Measurements from ENCODE around the gene KIAA0232.
"Not testable (repeated sequence)": the region's sequence is repeated elsewhere in the genome, so short reads cannot be mapped to it uniquely, and the experiment has no call there.

Gene KIAA0232

DNA sequence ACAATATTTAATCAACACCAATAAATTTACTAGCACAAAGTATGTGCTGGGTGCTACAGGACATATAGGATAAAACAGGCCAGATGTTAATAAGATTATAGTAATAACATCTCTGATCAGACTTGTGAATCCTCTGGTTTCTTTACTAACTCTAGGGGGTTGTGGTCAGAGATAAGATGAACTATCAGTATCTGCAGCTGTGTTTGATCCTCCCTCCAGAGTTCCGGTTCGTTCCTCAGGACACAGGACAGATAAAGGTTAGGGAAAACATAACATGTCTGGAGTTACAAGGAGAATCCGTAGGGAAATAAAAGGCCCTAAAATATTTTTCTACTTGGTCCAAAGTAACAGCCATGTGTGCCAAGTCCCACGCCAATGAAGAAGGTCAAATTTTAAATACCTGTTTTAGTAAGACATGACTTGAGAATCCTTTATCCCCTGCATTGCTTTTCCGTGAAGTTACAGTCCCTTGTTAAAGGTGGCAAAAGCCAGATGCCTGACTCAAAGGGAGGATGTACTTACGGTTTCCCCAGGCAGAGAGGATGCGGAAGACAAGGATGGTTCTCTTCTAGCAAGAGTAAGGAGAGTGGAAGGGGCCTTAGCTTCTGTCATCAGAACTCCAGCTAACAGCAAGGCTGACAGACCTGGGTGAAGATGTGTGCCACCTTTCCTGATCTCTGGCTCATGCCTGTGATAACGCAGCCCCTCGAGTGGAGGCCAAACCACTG is 44.4 kb downstream of the KIAA0232 start:
- TF ChIP-seq FOXA1 (IDR thresholded peaks at IDR 0.05) (no peak), CTBP1 (IDR thresholded peaks at IDR 0.05; ENCODE audit: borderline replicate concordance) (no peak), ARNT (IDR thresholded peaks at IDR 0.05) (no peak), SP1 (IDR thresholded peaks at IDR 0.05) (no peak), FOXK2 (IDR thresholded peaks at IDR 0.05) (no peak)
- TF ChIP-seq, protein P1, sequence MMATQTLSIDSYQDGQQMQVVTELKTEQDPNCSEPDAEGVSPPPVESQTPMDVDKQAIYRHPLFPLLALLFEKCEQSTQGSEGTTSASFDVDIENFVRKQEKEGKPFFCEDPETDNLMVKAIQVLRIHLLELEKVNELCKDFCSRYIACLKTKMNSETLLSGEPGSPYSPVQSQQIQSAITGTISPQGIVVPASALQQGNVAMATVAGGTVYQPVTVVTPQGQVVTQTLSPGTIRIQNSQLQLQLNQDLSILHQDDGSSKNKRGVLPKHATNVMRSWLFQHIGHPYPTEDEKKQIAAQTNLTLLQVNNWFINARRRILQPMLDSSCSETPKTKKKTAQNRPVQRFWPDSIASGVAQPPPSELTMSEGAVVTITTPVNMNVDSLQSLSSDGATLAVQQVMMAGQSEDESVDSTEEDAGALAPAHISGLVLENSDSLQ (IDR thresholded peaks at IDR 0.05): no peak
- DNase-seq (ENCODE audit: extremely low spot score): no peak
- POLR2A ChIA-PET: interaction anchor here (0.7 to 0.8 kb wide), 2 partner anchors 16 to 20 kb away, joined by 3 read pairs; no protein-coding TSS in a partner anchor
- CTCF ChIA-PET: no interaction called here

DNA sequence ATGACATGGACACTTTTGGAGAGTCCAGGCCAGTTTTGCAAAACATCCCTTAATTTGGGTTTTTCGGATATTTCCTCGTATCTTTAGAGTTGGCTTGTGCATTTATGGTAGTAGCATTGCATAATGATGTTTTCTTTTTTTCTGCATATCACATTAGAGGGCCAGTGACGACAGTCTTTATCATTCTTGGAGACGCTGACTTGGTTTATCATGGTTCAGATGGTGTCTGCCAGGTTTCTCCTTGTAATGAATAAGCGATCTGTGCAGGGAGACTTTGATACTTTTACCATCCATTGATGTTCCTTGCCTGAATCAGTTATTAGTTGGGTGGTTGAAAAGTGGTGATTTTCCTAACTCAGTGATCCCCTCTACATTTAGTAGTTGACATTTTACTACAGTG is 46.6 kb downstream of the KIAA0232 start:
- TF ChIP-seq FOXK2 (IDR thresholded peaks at IDR 0.05) (no peak), FOXA1 (IDR thresholded peaks at IDR 0.05) (no peak), TARDBP (IDR thresholded peaks at IDR 0.05) (no peak), BHLHE40 (IDR thresholded peaks at IDR 0.05; ENCODE audit: borderline replicate concordance) (no peak)
- POLR2A ChIA-PET: no interaction called here
- CTCF ChIA-PET: interaction anchor here (0.8 kb wide), 1 partner anchor 44 kb away, joined by 3 read pairs; no protein-coding TSS in a partner anchor
- DNase-seq (ENCODE audit: extremely low spot score): no peak

- POLR2A ChIA-PET: no interaction called here
- DNase-seq (ENCODE audit: extremely low spot score): no peak
- CTCF ChIA-PET: no interaction called here
- TF ChIP-seq ARNT (IDR thresholded peaks at IDR 0.05) (no peak), NFRKB (IDR thresholded peaks at IDR 0.05) (no peak), TARDBP (IDR thresholded peaks at IDR 0.05) (no peak), LEF1 (IDR thresholded peaks at IDR 0.05; ENCODE audit: borderline replicate concordance) (no peak), CTBP1 (IDR thresholded peaks at IDR 0.05; ENCODE audit: borderline replicate concordance) (no peak), BHLHE40 (IDR thresholded peaks at IDR 0.05; ENCODE audit: borderline replicate concordance) (no peak), ELF4 (IDR thresholded peaks at IDR 0.05) (no peak)
- TF ChIP-seq, protein P1 (IDR thresholded peaks at IDR 0.05): no peak
Measured at GRCh38 chr4:6834867-6835266, 52.3 kb downstream of the KIAA0232 start.

- POLR2A ChIA-PET: not testable (repeated sequence)
Measured at GRCh38 chr4:6835616-6836015, 53.1 kb downstream of the KIAA0232 start.

GRCh38 chr4:6837106-6837505 is 54.6 kb downstream of the KIAA0232 start:
- DNase-seq (ENCODE audit: extremely low spot score); POLR2A ChIA-PET; CTCF ChIA-PET: not testable (repeated sequence)

More at GRCh38 chr4:6835616-6836015, 53.1 kb downstream of the KIAA0232 start:
- DNase-seq (ENCODE audit: extremely low spot score); CTCF ChIA-PET: not testable (repeated sequence)

GRCh38 chr4:6839579-6839978 is 57.1 kb downstream of the KIAA0232 start:
- DNase-seq (ENCODE audit: extremely low spot score): no peak
- no peak for TF ChIP-seq FOXM1 (IDR thresholded peaks at IDR 0.05; ENCODE audit: borderline replicate concordance)
- TF ChIP-seq HDGF (IDR thresholded peaks at IDR 0.05; ENCODE audit: borderline replicate concordance): no peak
- TF ChIP-seq ELF4 (IDR thresholded peaks at IDR 0.05): no peak
- no peak for TF ChIP-seq NFRKB (IDR thresholded peaks at IDR 0.05)
- no peak for TF ChIP-seq TARDBP (IDR thresholded peaks at IDR 0.05)
- TF ChIP-seq ARNT (IDR thresholded peaks at IDR 0.05): no peak
- TF ChIP-seq FOXK2 (IDR thresholded peaks at IDR 0.05): no peak
- TF ChIP-seq LEF1 (IDR thresholded peaks at IDR 0.05; ENCODE audit: borderline replicate concordance): no peak
- no peak for TF ChIP-seq ZNF384 (IDR thresholded peaks at IDR 0.05)
- TF ChIP-seq, protein P1 (IDR thresholded peaks at IDR 0.05): no peak
- TF ChIP-seq BHLHE40 (IDR thresholded peaks at IDR 0.05; ENCODE audit: borderline replicate concordance): no peak
- TF ChIP-seq SUZ12 (IDR thresholded peaks at IDR 0.05): no peak
- no peak for TF ChIP-seq L3MBTL2 (conservative IDR thresholded peaks at IDR 0.05)
- TF ChIP-seq SP1 (IDR thresholded peaks at IDR 0.05): no peak
- TF ChIP-seq FOXA1 (IDR thresholded peaks at IDR 0.05): no peak
- ChIA-PET POLR2A (no interaction called here), CTCF (no interaction called here)

- ChIA-PET POLR2A (no interaction called here), CTCF (no interaction called here)
- no peak for TF ChIP-seq ZNF384 (IDR thresholded peaks at IDR 0.05)
- TF ChIP-seq NFRKB (IDR thresholded peaks at IDR 0.05): no peak
- no peak for TF ChIP-seq L3MBTL2 (conservative IDR thresholded peaks at IDR 0.05)
- peak; percentile 15 for DNase-seq (ENCODE audit: extremely low spot score)
Measured at GRCh38 chr4:6840062-6840976, 57.8 kb downstream of the KIAA0232 start.

All from HEK293T (cell line).